Adrenal gland (tissue), 12 donors: ENCODE results near the gene SRRM1. TPM values are rescaled to one million over a fixed set of nuclear protein-coding genes. Genes with fewer than 3 reads are reported as not detected.

Source experiments
- DNase-seq, 7 donors: peaks; one replicate each; pipeline ENCODE4 v3.0.0-alpha.2; 2019 to 2020
- H3K27ac ChIP-seq, 5 donors: fragments of 200-600 bp; sonication (generic) in 4 of 5; 1 replicate in 3 of 5; 2 replicates in 2 of 5; pipeline versions ENCODE4 v1.5.1 to v1.8.0; 2016 to 2020; ENCODE audit warnings: mild to moderate bottlenecking in 1 of 5
- H3K27me3 ChIP-seq: fragments of 200-600 bp; 2 replicates; pipeline ENCODE4 v1.8.0; 2021
- H3K36me3 ChIP-seq, 2 donors: fragments of 200-600 bp; replicated peaks in 1 of 2; 1 replicate in 1 of 2; 2 replicates in 1 of 2; pipeline versions ENCODE4 v1.5.1 to v1.8.0; 2018 to 2022
- H3K4me1 ChIP-seq, 2 donors: fragments of 200-600 bp; replicated peaks in 1 of 2; 1 replicate in 1 of 2; 2 replicates in 1 of 2; pipeline versions ENCODE4 v1.5.1 to v1.8.0; 2018 to 2021
- H3K4me3 ChIP-seq, 4 donors: fragments of 200-600 bp; sonication (generic) in 3 of 4; one replicate each; pipeline ENCODE4 v1.5.1; 2016 to 2018
- H3K9me3 ChIP-seq, 3 donors: fragments of 200-600 bp; sonication (generic) in 1 of 3; replicated peaks in 1 of 3; 1 replicate in 2 of 3; 2 replicates in 1 of 3; pipeline versions ENCODE4 v1.5.1 to v1.8.0; 2016 to 2021
- POLR2A ChIP-seq, 2 donors: fragments of 450-650 bp; IDR thresholded peaks; one replicate each; pipeline ENCODE4 v1.6.1; 2017; ENCODE audit warnings: antibody characterized with exemption in 2 of 2, mild to moderate bottlenecking in 2 of 2, moderate library complexity in 1 of 2
- WGBS, 4 donors: extraction: QIAGEN DNeasy Blood & Tissue Kit in 2 of 4; methylation state at CpG; one replicate each; pipeline versions ENCODE4 v1.1.5 to v1.1.7; 2013 to 2017; 5-methylcytosine and 5-hydroxymethylcytosine counted together
- intact Hi-C, 2 donors: fragments of 100-400 bp; cut with DNase I; formaldehyde crosslinking; loops; one replicate each; pipeline versions ENCODE4 v1.14.1 to v1.15.0; 2022 to 2023
- polyA plus RNA-seq, 3 donors: library from polyadenylated mRNA; stranded (reverse); fragments of 200-250 nt in 2 of 3; fragments of 350-450 nt in 1 of 3; fragmentation: Illumina TruSeq in 1 of 3; extraction: RNeasy Lipid Tissue Mini Kit (QIAGEN cat#74804) in 1 of 3; gene quantifications; one replicate each; pipeline ENCODE4 v1.2.3, GENCODE V29; 2013 to 2014
- total RNA-seq, 9 donors: library from RNA; depleted of rRNA in 4 of 9; stranded (reverse); fragments of >200 nt in 4 of 9; fragments of 120-200 nt in 1 of 9; fragmentation: NEBNext Ultra II Directional in 1 of 9; extraction: Animal tissue kit (Norgen Biotek cat#: 25700) in 1 of 9; gene quantifications; one replicate each; pipeline versions ENCODE4 v1.1.0 to v1.2.4, GENCODE V29; 2013 to 2023
- TF ChIP-seq, protein P1 (sequence below), 6 experiments: fragments of 450-650 bp in 4 of 6; fragments of 200-600 bp in 2 of 6; sonication (generic) in 1 of 6; IDR thresholded peaks; 1 replicate in 5 of 6; 2 replicates in 1 of 6; pipeline versions ENCODE4 v1.5.1 to v1.8.0; 2016 to 2021; ENCODE audit warnings: antibody characterized with exemption in 6 of 6, mild to moderate bottlenecking in 2 of 6, moderate library complexity in 1 of 6
- donor health status: healthy with polysubstance abuse.
- donor health status: Bipolar disorder and iron deficiency.
- donor health status: DM: yes; HTN: yes; CAD: no.
- donor health status: DM: no; HTN: no; CAD: no.
- donor health status: DM: no; HTN: no; CAD: no.
- donor health status: DM: yes; HTN: yes; CAD: no.

Gene SRRM1
- total and polyA plus RNA-seq, 12 donors, result 30.0 to 121 (median 80.3) TPM

DNA sequence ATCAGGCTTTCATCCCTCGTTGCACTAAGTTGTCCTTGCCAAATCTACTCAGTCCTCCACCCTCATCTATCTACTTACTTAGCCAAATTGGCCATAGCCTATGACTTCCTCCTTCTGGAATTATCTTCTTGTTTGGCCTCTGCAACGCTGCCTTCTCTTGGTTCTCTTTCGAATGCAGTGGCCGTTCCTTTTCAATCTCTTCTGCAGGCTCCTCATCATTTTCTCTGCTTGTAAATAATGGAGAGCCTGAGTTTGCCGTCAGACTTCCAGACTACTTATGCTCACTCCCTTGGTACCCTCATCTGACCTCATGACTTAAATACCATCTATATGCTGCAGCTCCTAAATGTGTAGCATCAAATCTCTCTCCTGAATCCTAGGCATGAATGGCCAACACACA is 22.4 kb upstream of the SRRM1 start:
- no peak overlapping the region for H3K4me3 ChIP-seq
- DNase-seq, result no peak
- no peak overlapping the region for H3K27ac ChIP-seq
- 68 to 82% (median 82%) methylated on average over 5 of the region's 5 CpGs for WGBS, 4 donors
- no peaks in the 10 kb centered on the region for H3K36me3 ChIP-seq
- no peaks in the 10 kb centered on the region for H3K4me1 ChIP-seq
- H3K9me3 ChIP-seq, result peaks cover 0 to 7% (median 0%) of the 10 kb centered on the region in 3 donors
- TF ChIP-seq, protein P1, sequence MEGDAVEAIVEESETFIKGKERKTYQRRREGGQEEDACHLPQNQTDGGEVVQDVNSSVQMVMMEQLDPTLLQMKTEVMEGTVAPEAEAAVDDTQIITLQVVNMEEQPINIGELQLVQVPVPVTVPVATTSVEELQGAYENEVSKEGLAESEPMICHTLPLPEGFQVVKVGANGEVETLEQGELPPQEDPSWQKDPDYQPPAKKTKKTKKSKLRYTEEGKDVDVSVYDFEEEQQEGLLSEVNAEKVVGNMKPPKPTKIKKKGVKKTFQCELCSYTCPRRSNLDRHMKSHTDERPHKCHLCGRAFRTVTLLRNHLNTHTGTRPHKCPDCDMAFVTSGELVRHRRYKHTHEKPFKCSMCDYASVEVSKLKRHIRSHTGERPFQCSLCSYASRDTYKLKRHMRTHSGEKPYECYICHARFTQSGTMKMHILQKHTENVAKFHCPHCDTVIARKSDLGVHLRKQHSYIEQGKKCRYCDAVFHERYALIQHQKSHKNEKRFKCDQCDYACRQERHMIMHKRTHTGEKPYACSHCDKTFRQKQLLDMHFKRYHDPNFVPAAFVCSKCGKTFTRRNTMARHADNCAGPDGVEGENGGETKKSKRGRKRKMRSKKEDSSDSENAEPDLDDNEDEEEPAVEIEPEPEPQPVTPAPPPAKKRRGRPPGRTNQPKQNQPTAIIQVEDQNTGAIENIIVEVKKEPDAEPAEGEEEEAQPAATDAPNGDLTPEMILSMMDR (IDR thresholded peaks at IDR 0.05), result no peak
- no peak for TF ChIP-seq POLR2A (IDR thresholded peaks at IDR 0.05)
- intact Hi-C loops, result no loop called here
- no peaks in the 10 kb centered on the region for H3K27me3 ChIP-seq

DNA sequence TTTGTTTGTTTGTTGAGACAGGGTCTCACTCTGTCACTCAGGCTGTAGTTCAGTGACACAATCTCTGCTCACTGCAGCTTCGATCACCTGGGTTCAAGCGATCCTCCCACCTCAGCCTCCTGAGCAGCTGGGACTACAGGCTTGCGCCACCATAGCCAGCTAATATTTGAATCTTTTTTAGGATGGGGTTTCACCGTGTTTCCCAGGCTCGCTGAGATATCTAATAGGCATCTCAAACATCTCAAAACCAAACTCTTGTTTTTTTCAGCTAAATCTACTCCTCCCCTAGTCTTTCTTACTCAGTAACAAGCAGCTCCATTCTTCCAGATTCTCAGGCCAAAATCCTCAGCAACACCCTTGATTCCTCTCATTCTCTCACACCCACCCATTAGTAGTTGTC is 22.0 kb upstream of the SRRM1 start:
- Histone ChIP-seq H3K4me1 (no peaks in the 10 kb centered on the region), H3K27me3 (no peaks in the 10 kb centered on the region), H3K27ac (no peak overlapping the region), H3K4me3 (no peak overlapping the region), H3K9me3 (peaks cover 0 to 6% (median 0%) of the 10 kb centered on the region in 3 donors), H3K36me3 (no peaks in the 10 kb centered on the region)
- TF ChIP-seq POLR2A (IDR thresholded peaks at IDR 0.05), result no peak
- TF ChIP-seq, protein P1 (IDR thresholded peaks at IDR 0.05), result no peak
- WGBS, 4 donors, result 75 to 88% (median 82%) methylated on average over 5 of the region's 5 CpGs
- DNase-seq, result no peak
- intact Hi-C loops, result no loop called here

DNA sequence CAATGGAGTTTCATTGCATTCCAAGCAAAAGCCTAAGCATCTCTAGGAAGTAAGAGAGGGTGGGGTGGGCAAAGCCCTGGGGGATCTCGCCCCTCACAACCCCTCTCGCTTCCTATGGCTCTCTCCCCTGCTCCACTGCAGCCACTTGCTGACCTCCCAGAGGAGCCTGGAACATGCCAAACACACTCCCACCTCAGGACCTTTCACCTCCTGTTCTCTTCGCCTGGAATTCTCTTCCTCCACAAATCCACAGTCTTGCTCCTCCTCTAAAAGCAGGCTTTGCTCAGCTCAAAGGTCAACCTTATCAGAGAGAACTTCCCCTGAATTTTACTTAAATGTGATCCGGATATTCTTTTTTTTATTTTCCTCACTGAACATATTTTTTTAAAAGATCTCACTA is 20.9 kb upstream of the SRRM1 start:
- no peaks in the 10 kb centered on the region for H3K9me3 ChIP-seq
- H3K27ac ChIP-seq, result no peak overlapping the region
- H3K4me3 ChIP-seq, result no peak overlapping the region
- intact Hi-C loops, result no loop called here
- no peak for DNase-seq
- no peaks in the 10 kb centered on the region for H3K27me3 ChIP-seq
- no peaks in the 10 kb centered on the region for H3K36me3 ChIP-seq
- no peaks in the 10 kb centered on the region for H3K4me1 ChIP-seq
- TF ChIP-seq, protein P1 (IDR thresholded peaks at IDR 0.05), result no peak
- no peak for TF ChIP-seq POLR2A (IDR thresholded peaks at IDR 0.05)
- 41 to 54% (median 45%) methylated on average over 4 of the region's 4 CpGs for WGBS, 4 donors

DNA sequence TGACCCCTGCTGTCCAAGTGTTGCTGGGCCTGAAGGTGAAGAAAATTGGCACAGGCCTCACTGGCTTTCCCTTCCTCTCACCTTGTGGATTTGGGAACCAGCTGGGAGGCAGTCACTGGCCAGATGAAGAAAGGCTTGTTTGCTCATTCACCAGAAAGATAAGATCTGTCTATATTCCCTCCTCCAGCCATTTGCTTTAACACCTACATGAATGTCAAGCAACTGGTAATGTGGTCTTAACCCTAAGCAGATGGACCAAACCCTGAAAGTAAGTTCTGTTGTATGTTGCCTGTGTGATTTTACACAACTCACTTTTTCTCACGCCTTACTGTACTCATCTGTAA is 10.3 kb upstream of the SRRM1 start:
- H3K27ac ChIP-seq, result no peak overlapping the region
- intact Hi-C loops, result loop anchor here (5.0 to 10.0 kb wide), 2 partner anchors 428 to 431 kb away; no protein-coding TSS in a partner anchor
- TF ChIP-seq POLR2A (IDR thresholded peaks at IDR 0.05), result no peak
- TF ChIP-seq, protein P1 (IDR thresholded peaks at IDR 0.05), result no peak

More for the DNA sequence above, 10.3 kb upstream of the SRRM1 start:
- DNase-seq, result no peak
- WGBS, 4 donors, result 78 to 94% (median 91%) methylated on average over 1 of the region's 1 CpG
- H3K4me3 ChIP-seq, result no peak overlapping the region
- H3K4me1 ChIP-seq, result no peaks in the 10 kb centered on the region
- H3K36me3 ChIP-seq, result no peaks in the 10 kb centered on the region
- H3K27me3 ChIP-seq, result no peaks in the 10 kb centered on the region
- no peaks in the 10 kb centered on the region for H3K9me3 ChIP-seq
